ENCODE measurements around the gene SHMT1.

SHMT1 gene

DNA sequence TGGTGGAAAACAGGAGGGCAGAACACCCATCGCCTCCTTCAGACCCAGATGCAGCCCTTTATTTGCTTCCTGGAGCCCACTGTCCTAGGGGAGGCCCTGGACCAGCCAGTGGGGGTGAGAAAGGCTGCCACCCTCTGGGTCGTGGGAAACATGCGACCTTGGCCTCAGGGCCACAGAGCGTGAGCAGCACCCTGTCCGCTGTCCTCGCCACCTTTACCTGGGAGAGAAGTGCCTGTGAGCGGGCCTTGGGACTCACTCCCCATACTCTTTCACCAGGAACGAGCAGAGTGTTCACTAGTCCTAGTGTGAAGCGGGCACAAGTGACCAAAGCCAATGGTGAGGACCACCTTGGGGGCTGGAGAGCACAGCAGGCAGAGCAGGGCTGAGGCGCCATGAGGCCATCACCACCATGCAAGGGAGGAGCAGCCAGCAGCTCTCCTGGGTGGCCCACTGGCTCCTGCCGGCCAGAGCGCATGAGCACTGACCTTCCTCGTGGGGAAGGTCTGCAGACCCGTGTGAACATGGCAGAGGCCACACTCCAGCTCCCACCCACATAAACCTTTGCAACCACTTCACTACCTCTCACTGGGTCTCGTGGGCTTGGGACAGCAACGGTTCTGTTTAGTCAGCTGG lies 39.7 kb downstream of the SHMT1 start:
- H3K36me3 ChIP-seq: peaks cover 7% of the 10 kb centered on the region
- H3K9me3 ChIP-seq: no peaks in the 10 kb centered on the region
- no peaks in the 10 kb centered on the region for H3K4me1 ChIP-seq
- TF ChIP-seq, protein P1, sequence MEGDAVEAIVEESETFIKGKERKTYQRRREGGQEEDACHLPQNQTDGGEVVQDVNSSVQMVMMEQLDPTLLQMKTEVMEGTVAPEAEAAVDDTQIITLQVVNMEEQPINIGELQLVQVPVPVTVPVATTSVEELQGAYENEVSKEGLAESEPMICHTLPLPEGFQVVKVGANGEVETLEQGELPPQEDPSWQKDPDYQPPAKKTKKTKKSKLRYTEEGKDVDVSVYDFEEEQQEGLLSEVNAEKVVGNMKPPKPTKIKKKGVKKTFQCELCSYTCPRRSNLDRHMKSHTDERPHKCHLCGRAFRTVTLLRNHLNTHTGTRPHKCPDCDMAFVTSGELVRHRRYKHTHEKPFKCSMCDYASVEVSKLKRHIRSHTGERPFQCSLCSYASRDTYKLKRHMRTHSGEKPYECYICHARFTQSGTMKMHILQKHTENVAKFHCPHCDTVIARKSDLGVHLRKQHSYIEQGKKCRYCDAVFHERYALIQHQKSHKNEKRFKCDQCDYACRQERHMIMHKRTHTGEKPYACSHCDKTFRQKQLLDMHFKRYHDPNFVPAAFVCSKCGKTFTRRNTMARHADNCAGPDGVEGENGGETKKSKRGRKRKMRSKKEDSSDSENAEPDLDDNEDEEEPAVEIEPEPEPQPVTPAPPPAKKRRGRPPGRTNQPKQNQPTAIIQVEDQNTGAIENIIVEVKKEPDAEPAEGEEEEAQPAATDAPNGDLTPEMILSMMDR (IDR thresholded peaks at IDR 0.05; ENCODE audit: low read depth, low read length): no peak
- DNase-seq: no peak
- no peaks in the 10 kb centered on the region for H3K27me3 ChIP-seq
- H3K4me3 ChIP-seq (ENCODE audit: low read depth, low read length): no peak overlapping the region

DNA sequence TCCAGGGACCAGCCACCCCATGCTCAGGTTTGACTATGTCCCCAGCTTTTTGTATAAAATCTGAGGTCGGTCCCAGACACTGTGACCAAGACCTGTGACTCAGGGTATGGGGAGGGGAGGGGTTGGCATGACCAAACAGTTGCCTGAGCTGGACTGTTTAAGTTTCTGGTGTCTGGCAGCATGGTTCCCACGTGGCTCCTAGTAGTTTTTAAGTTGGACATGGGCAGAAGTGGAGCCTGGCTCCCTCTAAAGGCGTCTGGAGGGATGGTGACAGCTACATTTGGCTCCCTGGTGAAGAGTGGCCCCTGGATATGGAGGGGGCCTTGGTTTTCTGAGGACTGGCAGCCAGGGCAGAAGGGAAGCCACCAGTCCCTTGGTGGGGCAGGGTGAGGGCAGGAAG lies 40.3 kb downstream of the SHMT1 start:
- TF ChIP-seq, protein P1 (IDR thresholded peaks at IDR 0.05; ENCODE audit: low read depth, low read length): no peak
- H3K4me3 ChIP-seq (ENCODE audit: low read depth, low read length): no peak overlapping the region
- H3K9me3 ChIP-seq: no peaks in the 10 kb centered on the region
- H3K27me3 ChIP-seq: no peaks in the 10 kb centered on the region
- H3K36me3 ChIP-seq: peaks cover 7% of the 10 kb centered on the region
- no peak for DNase-seq
- no peaks in the 10 kb centered on the region for H3K4me1 ChIP-seq

DNA sequence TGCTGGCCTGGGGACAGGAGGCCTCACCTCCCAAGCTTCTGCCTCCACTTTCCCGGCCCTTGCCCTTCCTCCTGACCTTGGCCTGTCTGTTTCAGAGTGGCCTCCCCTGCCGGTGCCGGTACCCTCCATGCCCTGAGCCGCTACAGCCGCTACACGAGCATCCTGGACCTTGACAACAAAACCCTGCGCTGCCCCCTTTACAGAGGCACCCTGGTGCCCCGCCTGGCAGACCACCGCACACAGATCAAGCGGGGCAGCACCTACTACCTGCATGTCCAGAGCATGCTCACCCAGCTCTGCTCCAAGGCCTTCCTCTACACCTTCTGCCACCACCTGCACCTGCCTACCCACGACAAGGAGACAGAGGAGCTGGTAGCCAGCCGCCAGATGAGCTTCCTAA lies 40.8 kb downstream of the SHMT1 start:
- Histone ChIP-seq H3K27me3 (no peaks in the 10 kb centered on the region), H3K36me3 (peaks cover 7% of the 10 kb centered on the region), H3K9me3 (no peaks in the 10 kb centered on the region), H3K4me3 (ENCODE audit: low read depth, low read length) (no peak overlapping the region), H3K4me1 (no peaks in the 10 kb centered on the region)
- TF ChIP-seq, protein P1 (IDR thresholded peaks at IDR 0.05; ENCODE audit: low read depth, low read length): no peak
- no peak for DNase-seq

DNA sequence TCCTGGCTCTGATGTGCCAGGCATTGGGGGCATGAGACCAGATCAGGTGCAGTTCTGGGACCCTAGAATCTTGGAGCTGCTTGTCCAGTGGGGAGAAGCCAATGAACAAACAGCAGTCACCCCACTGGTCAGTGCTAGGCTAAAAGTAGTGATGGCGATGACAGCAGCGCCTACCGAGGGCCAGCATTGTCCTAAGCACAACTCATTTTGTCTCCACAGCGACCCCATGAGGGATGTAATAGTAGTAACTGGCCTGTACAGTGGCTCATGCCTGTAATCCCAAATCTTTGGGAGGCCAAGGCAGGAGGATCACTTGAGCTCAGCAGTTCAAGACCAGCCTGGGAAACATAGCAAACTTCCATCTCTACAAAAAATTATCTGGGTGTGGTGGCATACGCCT lies 42.0 kb downstream of the SHMT1 start:
- H3K4me1 ChIP-seq: no peaks in the 10 kb centered on the region
- peaks cover 7% of the 10 kb centered on the region for H3K36me3 ChIP-seq
- TF ChIP-seq, protein P1 (IDR thresholded peaks at IDR 0.05; ENCODE audit: low read depth, low read length): peak; percentile 11; the same call in 1 of the 2 replicates

DNA sequence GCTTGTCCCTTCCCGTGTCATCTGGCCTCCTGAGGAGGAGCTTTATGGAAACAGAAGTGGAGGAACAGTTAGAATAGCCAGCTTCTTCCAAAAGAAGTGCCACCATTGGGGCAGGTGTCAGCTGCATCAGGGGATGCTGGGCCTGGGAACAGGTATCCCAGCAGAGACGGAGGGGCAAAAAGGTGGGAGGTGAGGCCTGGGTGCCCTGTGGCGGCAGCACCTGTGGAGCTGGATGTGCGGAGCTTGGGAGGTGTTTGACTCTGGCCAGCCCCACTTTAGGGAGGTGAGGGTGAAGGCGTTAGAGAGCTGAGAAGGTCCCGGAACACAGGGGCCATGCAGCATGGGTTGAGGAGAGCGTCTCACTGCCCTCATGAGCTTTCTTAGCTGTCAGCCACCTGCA lies 43.0 kb downstream of the SHMT1 start:
- Histone ChIP-seq H3K9me3 (no peaks in the 10 kb centered on the region), H3K36me3 (peaks cover 7% of the 10 kb centered on the region), H3K4me1 (no peaks in the 10 kb centered on the region), H3K27me3 (no peaks in the 10 kb centered on the region), H3K4me3 (ENCODE audit: low read depth, low read length) (no peak overlapping the region)
- TF ChIP-seq, protein P1 (IDR thresholded peaks at IDR 0.05; ENCODE audit: low read depth, low read length): no peak
- DNase-seq: no peak

More for the DNA sequence above, 42.0 kb downstream of the SHMT1 start:
- no peak for DNase-seq
- no peak overlapping the region for H3K4me3 ChIP-seq (ENCODE audit: low read depth, low read length)
- no peaks in the 10 kb centered on the region for H3K27me3 ChIP-seq
- no peaks in the 10 kb centered on the region for H3K9me3 ChIP-seq

DNA sequence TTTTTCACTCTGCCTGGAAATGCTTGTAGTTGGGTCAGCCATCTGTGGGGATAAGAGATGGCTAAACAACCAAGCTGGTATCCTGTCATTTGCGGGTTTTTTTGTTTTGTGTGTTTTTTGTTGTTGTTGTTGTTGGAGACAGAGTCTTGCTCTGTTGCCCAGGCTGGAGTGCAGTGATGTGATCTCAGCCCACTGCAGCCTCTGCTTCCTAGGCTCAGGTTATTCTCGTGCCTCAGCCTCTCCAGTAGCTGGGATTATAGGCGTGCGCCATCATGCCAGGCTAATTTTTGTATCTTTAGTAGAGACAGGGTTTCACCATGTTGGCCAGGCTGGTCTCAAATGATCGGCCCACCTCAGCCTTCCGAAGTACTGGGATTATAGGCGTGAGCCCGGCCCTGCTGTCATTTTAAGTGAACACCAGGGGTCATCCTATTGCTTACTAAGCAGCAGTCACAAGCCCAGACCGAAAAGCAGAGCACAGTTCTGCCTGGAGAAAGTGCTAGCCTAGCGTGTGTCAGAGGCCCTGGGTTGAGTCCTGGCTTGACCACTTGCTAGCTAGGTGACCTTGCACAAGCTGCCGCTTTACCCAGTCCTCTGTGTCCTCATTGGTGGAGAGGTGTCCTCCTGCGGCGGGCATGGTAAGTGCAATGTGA lies 43.6 kb downstream of the SHMT1 start:
- H3K9me3 ChIP-seq: no peaks in the 10 kb centered on the region
- no peaks in the 10 kb centered on the region for H3K27me3 ChIP-seq
- TF ChIP-seq, protein P1 (IDR thresholded peaks at IDR 0.05; ENCODE audit: low read depth, low read length): peak; percentile 56
- no peak overlapping the region for H3K4me3 ChIP-seq (ENCODE audit: low read depth, low read length)
- H3K4me1 ChIP-seq: no peaks in the 10 kb centered on the region
- peak; percentile 50 for DNase-seq
- peaks cover 7% of the 10 kb centered on the region for H3K36me3 ChIP-seq

Measured in BE2C (cell line).